ENCODE measurements around the gene NUP54. TPM values are rescaled to one million over a fixed set of nuclear protein-coding genes. Genes with fewer than 3 reads are reported as not detected.

Gene NUP54
- total RNA-seq (55.5 and 70.6 TPM in 2 replicates), polyA plus RNA-seq (48.3 and 49.3 TPM in 2 replicates), polyA minus RNA-seq (ENCODE audit: low replicate concordance) (1.1 and 9.5 TPM in 2 replicates)
- 24.7 and 25.3 TPM in 2 replicates for polyA plus RNA-seq (2012)

- Histone ChIP-seq H4K20me1 (ENCODE audit: control insufficient read depth, extremely low read depth, insufficient read depth, low read length) (no peaks in the 10 kb centered on the region), H3K4me1 (ENCODE audit: control insufficient read depth, extremely low read depth, insufficient read depth, low read length) (no peaks in the 10 kb centered on the region)
These were observed at the start of gene NUP54 for GRCh38 chr4:76148142-76148865. Gene NUP54 (minus strand): TSS chr4:76148397. CDS start chr4:76148374, 23 bp downstream.

GRCh38 chr4:76197031-76197743 is 49.0 kb upstream of the NUP54 start:
- peaks cover 3% of the 10 kb centered on the region for H3K36me3 ChIP-seq (ENCODE audit: control insufficient read depth, insufficient read depth, low read length)
- no peak overlapping the region for H3K9ac ChIP-seq (ENCODE audit: insufficient read depth, low read length)
- no peak overlapping the region for H3K4me3 ChIP-seq (replicated peaks in 1 of 4; ENCODE audit: control extremely low read depth in 1 of 4, insufficient read depth in 1 of 4, low read depth in 3 of 4, low read length in 4 of 4)
- no peak for TF ChIP-seq EZH2 (IDR thresholded peaks at IDR 0.05; ENCODE audit: low read length, missing control alignments)
- TF ChIP-seq CTCF (conservative IDR thresholded peaks at IDR 0.05 in 1 of 2, IDR thresholded peaks at IDR 0.05 in 1 of 2; ENCODE audit: low read depth in 1 of 2, low read length in 2 of 2) = no peak
- no peaks in the 10 kb centered on the region for H4K20me1 ChIP-seq (ENCODE audit: control insufficient read depth, extremely low read depth, insufficient read depth, low read length)
- no peaks in the 10 kb centered on the region for H3K27me3 ChIP-seq (ENCODE audit: control insufficient read depth, insufficient read depth, low read length)
- peaks cover 66% of the 10 kb centered on the region for H3K79me2 ChIP-seq (ENCODE audit: control insufficient read depth, insufficient read depth, low read length)
- no peak overlapping the region for H2AFZ ChIP-seq (ENCODE audit: low read length)
- peak overlapping the region; percentile 69 for H3K27ac ChIP-seq (ENCODE audit: insufficient read depth, low read length)
- H3K4me1 ChIP-seq (ENCODE audit: control insufficient read depth, extremely low read depth, insufficient read depth, low read length) = peaks cover 49% of the 10 kb centered on the region
- peak overlapping the region; percentile 59 for H3K4me2 ChIP-seq (ENCODE audit: extremely low read depth, insufficient read depth, low read length)
- DNase-seq (ENCODE audit: low read depth in 2 of 2) = peak in 1 of 2 donors; percentile 76
- no peaks in the 10 kb centered on the region for H3K9me3 ChIP-seq (ENCODE audit: control insufficient read depth, insufficient read depth, low read depth, low read length)

More at GRCh38 chr4:76148142-76148865, at the start of gene NUP54:
- peaks cover 43% of the 10 kb centered on the region for H3K79me2 ChIP-seq (ENCODE audit: control insufficient read depth, insufficient read depth, low read length)
- no peaks in the 10 kb centered on the region for H3K36me3 ChIP-seq (ENCODE audit: control insufficient read depth, insufficient read depth, low read length)
- H3K27ac ChIP-seq (ENCODE audit: insufficient read depth, low read length) = peak within 1 kb of the TSS; percentile 72
- H3K27me3 ChIP-seq (ENCODE audit: control insufficient read depth, insufficient read depth, low read length) = no peaks in the 10 kb centered on the region
- peak; percentile 95 for DNase-seq (ENCODE audit: low read depth in 2 of 2)
- H3K9me3 ChIP-seq (ENCODE audit: control insufficient read depth, insufficient read depth, low read depth, low read length) = no peaks in the 10 kb centered on the region
- H3K4me3 ChIP-seq (replicated peaks in 1 of 4; ENCODE audit: control extremely low read depth in 1 of 4, insufficient read depth in 1 of 4, low read depth in 3 of 4, low read length in 4 of 4) = peak within 1 kb of the TSS; percentile 62 to 90 (median 83)
- H2AFZ ChIP-seq (ENCODE audit: low read length) = peak within 1 kb of the TSS; percentile 95
- no peak for TF ChIP-seq EZH2 (IDR thresholded peaks at IDR 0.05; ENCODE audit: low read length, missing control alignments)
- no peak for TF ChIP-seq CTCF (conservative IDR thresholded peaks at IDR 0.05 in 1 of 2, IDR thresholded peaks at IDR 0.05 in 1 of 2; ENCODE audit: low read depth in 1 of 2, low read length in 2 of 2)
- H3K4me2 ChIP-seq (ENCODE audit: extremely low read depth, insufficient read depth, low read length) = peak within 1 kb of the TSS; percentile 86
- peak within 1 kb of the TSS; percentile 83 for H3K9ac ChIP-seq (ENCODE audit: insufficient read depth, low read length)

- Histone ChIP-seq H3K79me2 (ENCODE audit: control insufficient read depth, insufficient read depth, low read length) (peaks cover 63% of the 10 kb centered on the region), H4K20me1 (ENCODE audit: control insufficient read depth, extremely low read depth, insufficient read depth, low read length) (no peaks in the 10 kb centered on the region), H2AFZ (ENCODE audit: low read length) (no peak overlapping the region), H3K27ac (ENCODE audit: insufficient read depth, low read length) (peak overlapping the region; percentile 69), H3K4me1 (ENCODE audit: control insufficient read depth, extremely low read depth, insufficient read depth, low read length) (peaks cover 49% of the 10 kb centered on the region), H3K9ac (ENCODE audit: insufficient read depth, low read length) (no peak overlapping the region), H3K4me2 (ENCODE audit: extremely low read depth, insufficient read depth, low read length) (no peak overlapping the region), H3K36me3 (ENCODE audit: control insufficient read depth, insufficient read depth, low read length) (peaks cover 3% of the 10 kb centered on the region), H3K9me3 (ENCODE audit: control insufficient read depth, insufficient read depth, low read depth, low read length) (no peaks in the 10 kb centered on the region), H3K27me3 (ENCODE audit: control insufficient read depth, insufficient read depth, low read length) (no peaks in the 10 kb centered on the region), H3K4me3 (replicated peaks in 1 of 4; ENCODE audit: control extremely low read depth in 1 of 4, insufficient read depth in 1 of 4, low read depth in 3 of 4, low read length in 4 of 4) (no peak overlapping the region)
- no peak for DNase-seq (ENCODE audit: low read depth in 2 of 2)
- TF ChIP-seq EZH2 (IDR thresholded peaks at IDR 0.05; ENCODE audit: low read length, missing control alignments) = no peak
- no peak for TF ChIP-seq CTCF (conservative IDR thresholded peaks at IDR 0.05 in 1 of 2, IDR thresholded peaks at IDR 0.05 in 1 of 2; ENCODE audit: low read depth in 1 of 2, low read length in 2 of 2)
These were observed 48.2 kb upstream of the NUP54 start for GRCh38 chr4:76196376-76196775.
